Fibroblast of villous mesenchyme (primary cell): Measurements from ENCODE around the gene AFDN. TPM values are rescaled to one million over a fixed set of nuclear protein-coding genes. Genes with fewer than 3 reads are reported as not detected.
"Not testable (repeated sequence)": the region's sequence is repeated elsewhere in the genome, so short reads cannot be mapped to it uniquely, and the experiment has no call there.

Experiments used
- DNase-seq: peaks from one replicate; pipeline ENCODE4 v3.0.0-alpha.2; 2010; ENCODE audit warnings: low read depth
- H3K4me3 ChIP-seq: 2 replicates; pipeline ENCODE4 v1.5.1; 2011; ENCODE audit warnings: low read depth, mild to moderate bottlenecking, low read length
- CTCF ChIP-seq: IDR thresholded peaks from 2 replicates; pipeline ENCODE4 v1.5.1; 2012; ENCODE audit warnings: low read depth, mild to moderate bottlenecking, low read length; ENCODE audit not compliant: insufficient read depth
- total RNA-seq: library from RNA; depleted of rRNA; stranded (reverse); fragments of >200 nt; gene quantifications from 2 replicates; pipeline ENCODE4 v1.2.3, GENCODE V29; 2012

AFDN gene
- total RNA-seq, 1 donor: 37.1 TPM

- TF ChIP-seq CTCF: no peak
- no peak for DNase-seq
Measured at GRCh38 chr6:167974640-167975344, 148.1 kb downstream of the AFDN start.

GRCh38 chr6:167975458-167975857 is 148.7 kb downstream of the AFDN start:
- DNase-seq: no peak
- no peak for TF ChIP-seq CTCF
- H3K4me3 ChIP-seq: no peak overlapping the region

More at GRCh38 chr6:167974640-167975344, 148.1 kb downstream of the AFDN start:
- H3K4me3 ChIP-seq: no peak overlapping the region

GRCh38 chr6:167976116-167976657 is 149.5 kb downstream of the AFDN start:
- DNase-seq, H3K4me3 ChIP-seq: not testable (repeated sequence)

GRCh38 chr6:167976708-167977107 is 150.0 kb downstream of the AFDN start:
- TF ChIP-seq CTCF: no peak
- DNase-seq: no peak
- no peak overlapping the region for H3K4me3 ChIP-seq

- no peak overlapping the region for H3K4me3 ChIP-seq
- no peak for TF ChIP-seq CTCF
- no peak for DNase-seq
Measured at GRCh38 chr6:167977717-167978467, 151.2 kb downstream of the AFDN start.

GRCh38 chr6:167978607-167979006 is 151.9 kb downstream of the AFDN start:
- no peak for TF ChIP-seq CTCF
- DNase-seq: no peak
- no peak overlapping the region for H3K4me3 ChIP-seq

GRCh38 chr6:167979436-167980139 is 152.9 kb downstream of the AFDN start:
- TF ChIP-seq CTCF: no peak
- no peak overlapping the region for H3K4me3 ChIP-seq
- DNase-seq: no peak
